HG03457 (cell line): Measurements from ENCODE around the gene CCDC106.
A peak's percentile ranks its signal among the peaks of the same experiment; 100 is the strongest.

Source experiments
- ATAC-seq: cut with Tn5 transposase; IDR thresholded peaks from one replicate; pipeline ENCODE4 v1.9.1; 2021; ENCODE audit warnings: moderate number of reproducible peaks; ENCODE audit not compliant: unreplicated experiment

Gene CCDC106

GRCh38 chr19:55647732-55648584, at the start of gene CCDC106:
CCDC106 (plus strand) TSS chr19:55648212; CDS start chr19:55649047, 835 bp downstream.
- ATAC-seq = no peak

GRCh38 chr19:55598719-55599467, 49.1 kb upstream of the CCDC106 start:
- peak; percentile 38 for ATAC-seq

GRCh38 chr19:55599468-55599841, 48.6 kb upstream of the CCDC106 start, which contains the start of gene FIZ1:
FIZ1 (minus strand) TSS chr19:55599517; CDS start chr19:55597865, 1,652 bp downstream.
- ATAC-seq = peak; percentile 34

GRCh38 chr19:55599842-55600661, 48.0 kb upstream of the CCDC106 start, which contains the start of gene ZNF524:
ZNF524 (plus strand) TSS chr19:55600288; CDS start chr19:55602113, 1,825 bp downstream.
- peak; percentile 31 for ATAC-seq

GRCh38 chr19:55600662-55601028, 47.4 kb upstream of the CCDC106 start:
- ATAC-seq = no peak

- no peak for ATAC-seq
Measured at GRCh38 chr19:55601084-55601483, 46.9 kb upstream of the CCDC106 start.

GRCh38 chr19:55602104-55603001, 45.7 kb upstream of the CCDC106 start:
- no peak for ATAC-seq

- ATAC-seq = no peak
Measured at GRCh38 chr19:55603115-55603514, 44.9 kb upstream of the CCDC106 start.

GRCh38 chr19:55603581-55604292, 44.3 kb upstream of the CCDC106 start:
- no peak for ATAC-seq

- peak; percentile 41 for ATAC-seq
Measured at GRCh38 chr19:55605207-55605636, 42.8 kb upstream of the CCDC106 start.

GRCh38 chr19:55605637-55606470, 42.2 kb upstream of the CCDC106 start, which contains the start of gene ZNF865:
ZNF865 (plus strand) TSS chr19:55605647; CDS start chr19:55613619, 7,972 bp downstream.
- ATAC-seq = no peak

GRCh38 chr19:55606471-55606787, 41.6 kb upstream of the CCDC106 start:
- ATAC-seq = no peak

- ATAC-seq = no peak
Measured at GRCh38 chr19:55606817-55607216, 41.2 kb upstream of the CCDC106 start.

GRCh38 chr19:55609326-55609725, 38.7 kb upstream of the CCDC106 start:
- ATAC-seq = no peak

GRCh38 chr19:55611300-55611982, 36.6 kb upstream of the CCDC106 start:
- ATAC-seq = no peak

GRCh38 chr19:55611983-55612645, 35.9 kb upstream of the CCDC106 start:
- no peak for ATAC-seq

- ATAC-seq = no peak
Measured at GRCh38 chr19:55613396-55613795, 34.6 kb upstream of the CCDC106 start.
